MM.1S (cell line): ENCODE data around the gene OCLN.
"Not testable (repeated sequence)": the region's sequence is repeated elsewhere in the genome, so short reads cannot be mapped to it uniquely, and the experiment has no call there.

Source experiments
- DNase-seq: peaks from one replicate; pipeline ENCODE4 v3.0.0-alpha.2; 2015
- H2AFZ ChIP-seq: fragments of 300-600 bp; sonication (generic); 2 replicates; pipeline ENCODE4 v1.6.0; 2016; ENCODE audit warnings: antibody characterized with exemption, low read length
- H3F3A ChIP-seq: fragments of 300-600 bp; sonication (generic); 2 replicates; pipeline ENCODE4 v1.6.1; 2016; ENCODE audit warnings: mild to moderate bottlenecking, antibody characterized with exemption, low read length, moderate library complexity, mixed read lengths; ENCODE audit not compliant: insufficient read depth
- H3K27ac ChIP-seq: fragments of 300-600 bp; sonication (generic); 2 replicates; pipeline ENCODE4 v1.5.1; 2016; ENCODE audit warnings: mild to moderate bottlenecking, low read length
- H3K27me3 ChIP-seq: fragments of 300-600 bp; sonication (generic); replicated peaks from 2 replicates; pipeline ENCODE4 v1.6.0; 2016; ENCODE audit warnings: low read length; ENCODE audit not compliant: insufficient read depth
- H3K36me3 ChIP-seq: fragments of 300-600 bp; sonication (generic); replicated peaks from 2 replicates; pipeline ENCODE4 v1.6.1; 2016; ENCODE audit warnings: mild to moderate bottlenecking, low read length, mixed read lengths; ENCODE audit not compliant: insufficient read depth
- H3K4me1 ChIP-seq: fragments of 300-600 bp; sonication (generic); 2 replicates; pipeline ENCODE4 v1.6.1; 2016; ENCODE audit warnings: low read length, mixed read lengths
- H3K4me2 ChIP-seq: fragments of 300-600 bp; sonication (generic); 2 replicates; pipeline ENCODE4 v1.6.0; 2016; ENCODE audit warnings: low read depth, low read length
- H3K4me3 ChIP-seq: fragments of 300-600 bp; sonication (generic); 2 replicates; pipeline ENCODE4 v1.5.1; 2016; ENCODE audit warnings: low read length, mixed read lengths
- H3K79me2 ChIP-seq: fragments of 300-600 bp; sonication (generic); 2 replicates; pipeline ENCODE4 v1.6.1; 2016; ENCODE audit warnings: mixed run types, low read length, mixed read lengths
- H3K9ac ChIP-seq: fragments of 300-600 bp; sonication (generic); 2 replicates; pipeline ENCODE4 v1.6.1; 2016; ENCODE audit warnings: low read length, mixed read lengths
- H3K9me2 ChIP-seq: fragments of 300-600 bp; sonication (generic); replicated peaks from 2 replicates; pipeline ENCODE4 v1.6.1; 2016; ENCODE audit warnings: mild to moderate bottlenecking, low read length, mixed read lengths; ENCODE audit not compliant: insufficient read depth
- H3K9me3 ChIP-seq: fragments of 300-600 bp; sonication (generic); replicated peaks from 2 replicates; pipeline ENCODE4 v1.6.1; 2016; ENCODE audit warnings: mild to moderate bottlenecking, low read length, mixed read lengths; ENCODE audit not compliant: insufficient read depth
- H4K20me1 ChIP-seq: fragments of 300-600 bp; sonication (generic); 2 replicates; pipeline ENCODE4 v1.6.1; 2016; ENCODE audit warnings: mild to moderate bottlenecking, low read length, moderate library complexity, mixed read lengths; ENCODE audit not compliant: insufficient read depth
- EZH2 ChIP-seq: fragments of 300-600 bp; sonication (generic); optimal IDR thresholded peaks from 2 replicates; pipeline ENCODE3; 2017; ENCODE audit warnings: low read depth, mild to moderate bottlenecking, antibody characterized with exemption, low read length, mixed read lengths
- EZH2phosphoT487 ChIP-seq: fragments of 300-600 bp; sonication (generic); IDR thresholded peaks from 2 replicates; pipeline ENCODE4 v1.6.1; 2018; ENCODE audit warnings: antibody characterized with exemption, low read length
- TF ChIP-seq, protein P1 (sequence below): fragments of 300-600 bp; sonication (generic); IDR thresholded peaks from 2 replicates; pipeline ENCODE4 v1.5.1; 2016; ENCODE audit warnings: antibody characterized with exemption, low read length, mixed read lengths

OCLN gene

DNA sequence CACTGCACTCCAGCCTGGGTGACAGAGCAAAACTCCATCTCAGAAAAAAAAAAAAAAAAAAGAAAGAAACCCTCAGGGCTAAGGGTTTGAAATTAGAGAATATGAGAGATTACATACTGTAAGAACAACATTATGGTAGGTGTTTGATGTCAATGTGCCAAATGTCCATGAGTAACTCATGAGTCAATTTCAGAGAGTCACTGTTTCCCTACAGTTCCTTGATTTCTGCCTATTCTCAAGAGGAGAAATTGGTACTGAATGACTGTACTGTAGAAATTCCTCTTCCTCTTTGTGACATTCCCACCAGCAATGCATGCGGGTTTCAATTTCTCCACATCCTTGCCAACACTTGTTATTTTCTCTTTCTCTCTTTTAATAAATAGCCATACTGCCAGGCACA lies 42.5 kb upstream of the OCLN start:
- DNase-seq, result no peak
- no peaks in the 10 kb centered on the region for H3K27me3 ChIP-seq
- H3F3A ChIP-seq, result no peaks in the 10 kb centered on the region
- no peak overlapping the region for H3K9ac ChIP-seq
- no peak overlapping the region for H3K27ac ChIP-seq
- H4K20me1 ChIP-seq, result no peaks in the 10 kb centered on the region
- no peak overlapping the region for H3K4me3 ChIP-seq
- H3K4me1 ChIP-seq, result no peaks in the 10 kb centered on the region
- TF ChIP-seq EZH2phosphoT487, result no peak
- TF ChIP-seq EZH2, result no peak
- TF ChIP-seq, protein P1, sequence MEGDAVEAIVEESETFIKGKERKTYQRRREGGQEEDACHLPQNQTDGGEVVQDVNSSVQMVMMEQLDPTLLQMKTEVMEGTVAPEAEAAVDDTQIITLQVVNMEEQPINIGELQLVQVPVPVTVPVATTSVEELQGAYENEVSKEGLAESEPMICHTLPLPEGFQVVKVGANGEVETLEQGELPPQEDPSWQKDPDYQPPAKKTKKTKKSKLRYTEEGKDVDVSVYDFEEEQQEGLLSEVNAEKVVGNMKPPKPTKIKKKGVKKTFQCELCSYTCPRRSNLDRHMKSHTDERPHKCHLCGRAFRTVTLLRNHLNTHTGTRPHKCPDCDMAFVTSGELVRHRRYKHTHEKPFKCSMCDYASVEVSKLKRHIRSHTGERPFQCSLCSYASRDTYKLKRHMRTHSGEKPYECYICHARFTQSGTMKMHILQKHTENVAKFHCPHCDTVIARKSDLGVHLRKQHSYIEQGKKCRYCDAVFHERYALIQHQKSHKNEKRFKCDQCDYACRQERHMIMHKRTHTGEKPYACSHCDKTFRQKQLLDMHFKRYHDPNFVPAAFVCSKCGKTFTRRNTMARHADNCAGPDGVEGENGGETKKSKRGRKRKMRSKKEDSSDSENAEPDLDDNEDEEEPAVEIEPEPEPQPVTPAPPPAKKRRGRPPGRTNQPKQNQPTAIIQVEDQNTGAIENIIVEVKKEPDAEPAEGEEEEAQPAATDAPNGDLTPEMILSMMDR, result no peak
- no peaks in the 10 kb centered on the region for H3K9me3 ChIP-seq
- H3K9me2 ChIP-seq, result no peaks in the 10 kb centered on the region
- no peaks in the 10 kb centered on the region for H3K79me2 ChIP-seq
- no peak overlapping the region for H2AFZ ChIP-seq
- no peaks in the 10 kb centered on the region for H3K36me3 ChIP-seq
- no peak overlapping the region for H3K4me2 ChIP-seq

DNA sequence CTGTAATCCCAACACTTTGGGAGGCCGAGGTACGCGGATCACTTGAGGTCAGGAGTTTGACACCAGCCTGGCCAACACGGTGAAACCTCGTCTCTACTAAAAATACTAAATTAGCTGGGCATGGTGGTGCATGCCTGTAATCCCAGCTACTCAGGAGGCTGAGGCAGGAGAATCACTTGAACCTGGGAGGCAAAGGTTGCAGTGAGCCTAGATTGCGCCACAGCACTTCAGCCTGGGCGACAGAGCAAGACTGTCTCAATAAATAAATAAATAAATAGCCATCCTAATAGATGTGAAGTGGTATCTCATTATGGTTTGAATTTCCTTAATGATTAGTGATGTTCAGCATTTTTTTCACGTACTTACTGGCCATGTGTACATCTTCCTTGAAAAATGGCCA lies 42.1 kb upstream of the OCLN start:
- H3K4me3 ChIP-seq, H3K9ac ChIP-seq, H3K27me3 ChIP-seq, H2AFZ ChIP-seq, H3K79me2 ChIP-seq, H3F3A ChIP-seq, H3K36me3 ChIP-seq, H3K4me1 ChIP-seq, DNase-seq, H4K20me1 ChIP-seq, H3K9me2 ChIP-seq, H3K9me3 ChIP-seq, H3K4me2 ChIP-seq, H3K27ac ChIP-seq: not testable (repeated sequence)

DNA sequence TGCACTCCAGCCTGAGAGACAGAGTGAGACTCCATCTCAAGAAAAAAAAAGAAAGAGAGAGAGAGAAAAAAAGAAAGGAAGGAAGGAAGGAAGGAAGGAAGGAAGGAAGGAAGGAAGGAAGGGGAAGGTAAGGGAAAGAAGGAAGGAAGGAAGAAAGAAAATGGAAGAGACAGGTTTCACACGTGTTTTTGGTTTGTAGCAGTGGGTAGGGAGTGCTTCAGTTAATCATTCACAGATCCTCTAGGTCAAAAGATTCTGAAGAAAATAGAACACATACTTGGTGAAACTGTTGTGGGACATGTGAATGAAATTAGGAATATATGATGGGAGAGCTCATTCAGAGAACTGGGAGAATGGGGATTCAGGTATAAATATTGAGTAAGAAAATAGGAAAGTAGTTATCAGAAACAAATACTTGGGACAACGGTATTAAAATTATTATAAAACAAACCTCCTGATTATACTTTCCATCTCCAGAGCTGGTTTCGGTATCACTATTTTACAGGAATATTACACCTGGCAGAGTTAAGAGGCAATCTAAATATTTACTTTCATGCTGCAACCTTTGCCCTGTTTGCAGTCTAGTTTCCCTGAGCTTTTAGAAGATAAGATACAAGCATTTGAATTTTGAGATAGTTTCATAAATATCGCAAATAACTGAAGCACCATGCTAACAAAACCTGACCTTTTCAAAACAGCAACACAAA lies 40.5 kb upstream of the OCLN start:
- DNase-seq, result no peak
- Histone ChIP-seq H3K36me3 (no peaks in the 10 kb centered on the region), H3K9me2 (no peaks in the 10 kb centered on the region), H3K4me2 (no peak overlapping the region), H3K27me3 (no peaks in the 10 kb centered on the region), H3K9me3 (no peaks in the 10 kb centered on the region), H2AFZ (no peak overlapping the region), H4K20me1 (no peaks in the 10 kb centered on the region), H3K4me1 (no peaks in the 10 kb centered on the region), H3K79me2 (no peaks in the 10 kb centered on the region), H3K4me3 (no peak overlapping the region), H3F3A (no peaks in the 10 kb centered on the region), H3K27ac (no peak overlapping the region), H3K9ac (no peak overlapping the region)
- TF ChIP-seq, protein P1, result no peak
- TF ChIP-seq EZH2phosphoT487 (no peak), EZH2 (no peak)

DNA sequence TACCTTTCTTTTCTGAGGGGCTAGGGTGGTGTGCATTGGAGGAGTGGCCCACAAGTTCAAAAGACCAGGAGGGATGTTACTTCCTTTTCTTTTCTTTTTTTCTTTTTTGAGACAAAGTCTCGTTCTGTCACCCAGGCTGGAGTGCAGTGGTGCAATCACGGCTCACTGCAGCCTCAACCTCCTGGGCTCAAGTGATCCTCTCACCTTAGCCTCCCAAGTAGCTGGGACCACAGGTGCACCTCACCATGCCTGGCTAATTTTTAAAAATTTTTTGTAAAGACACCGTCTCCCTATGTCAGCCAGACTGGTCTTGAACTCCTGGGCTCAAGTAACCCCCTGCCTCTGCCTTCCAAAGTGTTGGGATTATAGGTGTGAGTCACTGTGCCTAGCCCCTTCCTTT lies 39.1 kb upstream of the OCLN start:
- H3K4me2 ChIP-seq, H3K4me1 ChIP-seq, H3K9me2 ChIP-seq, H4K20me1 ChIP-seq, H3K9me3 ChIP-seq, H3K4me3 ChIP-seq, H3K79me2 ChIP-seq, H2AFZ ChIP-seq, H3K27ac ChIP-seq, H3F3A ChIP-seq, H3K36me3 ChIP-seq, H3K9ac ChIP-seq, DNase-seq, H3K27me3 ChIP-seq: not testable (repeated sequence)
